K562 (cell line): ENCODE measurements around the gene DEGS1. TPM values are rescaled to one million over a fixed set of nuclear protein-coding genes. Genes with fewer than 3 reads are reported as not detected.

ENCODE experiments used
- ATF1 ChIP-seq, 2 experiments: fragments of 450-650 bp in 1 of 2; IDR thresholded peaks; 2 replicates each; pipeline ENCODE4 v1.6.1; 2016; ENCODE audit warnings: missing compliant biosample characterization in 1 of 2, missing genetic modification characterization in 1 of 2
- CREB1 ChIP-seq, 2 experiments: sonication (generic) in 1 of 2; formaldehyde crosslinking in 1 of 2; IDR thresholded peaks; 2 replicates each; pipeline versions ENCODE4 v1.6.1 to v1.8.0; 2012 to 2022; ENCODE audit warnings: inconsistent platforms in 1 of 2, mild to moderate bottlenecking in 1 of 2, missing genetic modification reagents in 1 of 2, moderate library complexity in 1 of 2
- FOXA1 ChIP-seq: fragments of 450-650 bp; IDR thresholded peaks from 2 replicates; pipeline ENCODE4 v1.6.1; 2016; ENCODE audit warnings: mild to moderate bottlenecking, borderline replicate concordance
- L3MBTL2 ChIP-seq: fragments of 450-650 bp; IDR thresholded peaks from 2 replicates; pipeline ENCODE4 v1.6.1; 2016; ENCODE audit warnings: mild to moderate bottlenecking, moderate library complexity
- POLR3G ChIP-seq: IDR thresholded peaks from 2 replicates; pipeline ENCODE4 v1.6.1; 2011; ENCODE audit not compliant: insufficient read length, insufficient replicate concordance; ENCODE audit errors: extremely low read depth
- SRSF3 ChIP-seq: fragments of 200-400 bp; formaldehyde crosslinking; IDR thresholded peaks from 2 replicates; pipeline ENCODE4 v1.6.1; 2016; ENCODE audit warnings: mild to moderate bottlenecking, low read length, moderate library complexity; ENCODE audit not compliant: insufficient read depth
- ZBTB8A ChIP-seq: fragments of 450-650 bp; IDR thresholded peaks from 2 replicates; pipeline ENCODE4 v1.6.1; 2018; ENCODE audit warnings: mild to moderate bottlenecking, moderate library complexity; ENCODE audit not compliant: partially characterized antibody
- ZNF551 ChIP-seq: fragments of 250-450 bp; sonication (Bioruptor Pico); IDR thresholded peaks from 2 replicates; pipeline ENCODE4 v1.5.0; 2021; ENCODE audit warnings: mild to moderate bottlenecking, moderate library complexity
- ZSCAN29 ChIP-seq: fragments of 450-650 bp; IDR thresholded peaks from 2 replicates; pipeline ENCODE4 v1.6.1; 2017
- polyA plus RNA-seq, 8 experiments: library from polyadenylated mRNA; depleted of rRNA in 4 of 8; stranded (reverse) in 5 of 8; unstranded in 3 of 8; fragments of >200 nt; fragmentation: Nextera tagmentation in 2 of 8; fragmentation: Illumina TruSeq in 1 of 8; extraction: Ambion mirVana in 2 of 8; extraction: Trizol in 1 of 8; gene quantifications; 2 replicates each; pipeline versions ENCODE4 v1.2.1 to v1.2.3, GENCODE V29; 2011 to 2014; ENCODE audit warnings: inconsistent platforms in 1 of 8, missing spikeins in 1 of 8
- total RNA-seq, 7 experiments: library from RNA; depleted of rRNA in 6 of 7; stranded (reverse); fragments of >200 nt in 6 of 7; fragmentation: Illumina TruSeq in 2 of 7; extraction: Trizol in 2 of 7; gene quantifications; 2 replicates each; pipeline versions ENCODE4 v1.2.1 to v1.2.3, GENCODE V29; 2011 to 2021; ENCODE audit warnings: low replicate concordance in 1 of 7
- TF ChIP-seq, protein P1 (sequence below): fragments of 450-650 bp; IDR thresholded peaks from 2 replicates; pipeline ENCODE4 v1.6.1; 2017; ENCODE audit warnings: antibody characterized with exemption
- TF ChIP-seq, protein P2 (sequence below): fragments of 200-600 bp; sonication (generic); IDR thresholded peaks from one replicate; pipeline ENCODE4 v1.6.1; 2012; ENCODE audit warnings: mild to moderate bottlenecking, low read depth, low read length, inconsistent platforms
- TF ChIP-seq, protein P3 (sequence below): fragments of 250-450 bp; sonication (Bioruptor Pico); IDR thresholded peaks from 2 replicates; pipeline ENCODE4 v1.8.0; 2022; ENCODE audit warnings: inconsistent platforms, mild to moderate bottlenecking, moderate library complexity, borderline replicate concordance

DEGS1 gene
- total and polyA plus RNA-seq, 9 of the 15 experiments (the other 6 are each of a cell fraction or from before 2014, with no cell fraction given): 12.3 to 95.0 (median 38.8) TPM

DNA sequence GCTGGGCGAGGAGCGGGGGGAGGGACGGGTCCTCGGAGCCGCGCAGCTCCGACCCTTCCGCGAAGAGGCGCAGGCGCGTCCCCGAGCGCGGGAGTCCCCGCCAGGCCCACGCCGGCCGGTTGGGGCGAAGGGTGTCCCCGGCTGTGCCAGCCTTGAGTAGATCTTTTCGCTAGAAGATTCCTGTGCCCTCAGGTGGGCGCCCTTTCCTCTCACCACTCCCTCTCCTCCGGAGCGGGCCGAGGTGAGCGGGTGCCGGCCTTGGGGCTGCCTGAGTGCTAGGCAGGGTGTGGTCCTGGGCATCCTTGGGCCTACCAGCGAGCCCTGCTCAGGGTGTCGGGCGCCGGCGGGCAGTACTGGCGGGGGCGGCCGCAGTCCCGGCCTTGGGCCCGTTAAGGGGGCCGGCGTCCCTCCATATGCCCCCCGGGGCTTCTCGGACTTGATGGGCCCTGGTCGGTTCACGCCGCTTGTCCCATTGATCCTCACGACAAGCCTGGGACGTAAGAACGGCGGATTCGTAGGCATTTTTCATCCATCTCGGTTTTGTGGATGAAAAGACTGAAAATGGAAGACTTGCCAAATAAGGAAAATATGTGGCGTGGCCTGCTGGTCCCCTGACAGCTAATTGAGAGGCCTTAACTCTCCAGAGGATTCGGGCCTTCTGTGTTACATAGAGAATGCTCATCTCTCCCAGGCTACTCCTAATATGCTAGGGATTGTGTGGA lies 712 bp downstream of the DEGS1 start (continued):
- TF ChIP-seq, protein P1, sequence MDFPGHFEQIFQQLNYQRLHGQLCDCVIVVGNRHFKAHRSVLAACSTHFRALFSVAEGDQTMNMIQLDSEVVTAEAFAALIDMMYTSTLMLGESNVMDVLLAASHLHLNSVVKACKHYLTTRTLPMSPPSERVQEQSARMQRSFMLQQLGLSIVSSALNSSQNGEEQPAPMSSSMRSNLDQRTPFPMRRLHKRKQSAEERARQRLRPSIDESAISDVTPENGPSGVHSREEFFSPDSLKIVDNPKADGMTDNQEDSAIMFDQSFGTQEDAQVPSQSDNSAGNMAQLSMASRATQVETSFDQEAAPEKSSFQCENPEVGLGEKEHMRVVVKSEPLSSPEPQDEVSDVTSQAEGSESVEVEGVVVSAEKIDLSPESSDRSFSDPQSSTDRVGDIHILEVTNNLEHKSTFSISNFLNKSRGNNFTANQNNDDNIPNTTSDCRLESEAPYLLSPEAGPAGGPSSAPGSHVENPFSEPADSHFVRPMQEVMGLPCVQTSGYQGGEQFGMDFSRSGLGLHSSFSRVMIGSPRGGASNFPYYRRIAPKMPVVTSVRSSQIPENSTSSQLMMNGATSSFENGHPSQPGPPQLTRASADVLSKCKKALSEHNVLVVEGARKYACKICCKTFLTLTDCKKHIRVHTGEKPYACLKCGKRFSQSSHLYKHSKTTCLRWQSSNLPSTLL: no peak
- TF ChIP-seq POLR3G: no peak
- no peak for TF ChIP-seq FOXA1
- peak; percentile 38 for TF ChIP-seq L3MBTL2
- TF ChIP-seq ATF1 (CRISPR knock-in tag; IDR thresholded peaks at IDR 0.05): no peak
- 0 out of 2 replicates have a peak, but pooled peaks have one; percentile 5 for TF ChIP-seq ATF1 (tag; IDR thresholded peaks at IDR 0.05)
- TF ChIP-seq CREB1 (IDR thresholded peaks at IDR 0.05): no peak; the same call in 1 of the 2 replicates
- peak; percentile 18; the same call in 1 of the 2 replicates for TF ChIP-seq CREB1 (CRISPR knock-in tag; IDR thresholded peaks at IDR 0.05)
- no peak for TF ChIP-seq ZSCAN29
- TF ChIP-seq ZNF551: no peak
- TF ChIP-seq, protein P2, sequence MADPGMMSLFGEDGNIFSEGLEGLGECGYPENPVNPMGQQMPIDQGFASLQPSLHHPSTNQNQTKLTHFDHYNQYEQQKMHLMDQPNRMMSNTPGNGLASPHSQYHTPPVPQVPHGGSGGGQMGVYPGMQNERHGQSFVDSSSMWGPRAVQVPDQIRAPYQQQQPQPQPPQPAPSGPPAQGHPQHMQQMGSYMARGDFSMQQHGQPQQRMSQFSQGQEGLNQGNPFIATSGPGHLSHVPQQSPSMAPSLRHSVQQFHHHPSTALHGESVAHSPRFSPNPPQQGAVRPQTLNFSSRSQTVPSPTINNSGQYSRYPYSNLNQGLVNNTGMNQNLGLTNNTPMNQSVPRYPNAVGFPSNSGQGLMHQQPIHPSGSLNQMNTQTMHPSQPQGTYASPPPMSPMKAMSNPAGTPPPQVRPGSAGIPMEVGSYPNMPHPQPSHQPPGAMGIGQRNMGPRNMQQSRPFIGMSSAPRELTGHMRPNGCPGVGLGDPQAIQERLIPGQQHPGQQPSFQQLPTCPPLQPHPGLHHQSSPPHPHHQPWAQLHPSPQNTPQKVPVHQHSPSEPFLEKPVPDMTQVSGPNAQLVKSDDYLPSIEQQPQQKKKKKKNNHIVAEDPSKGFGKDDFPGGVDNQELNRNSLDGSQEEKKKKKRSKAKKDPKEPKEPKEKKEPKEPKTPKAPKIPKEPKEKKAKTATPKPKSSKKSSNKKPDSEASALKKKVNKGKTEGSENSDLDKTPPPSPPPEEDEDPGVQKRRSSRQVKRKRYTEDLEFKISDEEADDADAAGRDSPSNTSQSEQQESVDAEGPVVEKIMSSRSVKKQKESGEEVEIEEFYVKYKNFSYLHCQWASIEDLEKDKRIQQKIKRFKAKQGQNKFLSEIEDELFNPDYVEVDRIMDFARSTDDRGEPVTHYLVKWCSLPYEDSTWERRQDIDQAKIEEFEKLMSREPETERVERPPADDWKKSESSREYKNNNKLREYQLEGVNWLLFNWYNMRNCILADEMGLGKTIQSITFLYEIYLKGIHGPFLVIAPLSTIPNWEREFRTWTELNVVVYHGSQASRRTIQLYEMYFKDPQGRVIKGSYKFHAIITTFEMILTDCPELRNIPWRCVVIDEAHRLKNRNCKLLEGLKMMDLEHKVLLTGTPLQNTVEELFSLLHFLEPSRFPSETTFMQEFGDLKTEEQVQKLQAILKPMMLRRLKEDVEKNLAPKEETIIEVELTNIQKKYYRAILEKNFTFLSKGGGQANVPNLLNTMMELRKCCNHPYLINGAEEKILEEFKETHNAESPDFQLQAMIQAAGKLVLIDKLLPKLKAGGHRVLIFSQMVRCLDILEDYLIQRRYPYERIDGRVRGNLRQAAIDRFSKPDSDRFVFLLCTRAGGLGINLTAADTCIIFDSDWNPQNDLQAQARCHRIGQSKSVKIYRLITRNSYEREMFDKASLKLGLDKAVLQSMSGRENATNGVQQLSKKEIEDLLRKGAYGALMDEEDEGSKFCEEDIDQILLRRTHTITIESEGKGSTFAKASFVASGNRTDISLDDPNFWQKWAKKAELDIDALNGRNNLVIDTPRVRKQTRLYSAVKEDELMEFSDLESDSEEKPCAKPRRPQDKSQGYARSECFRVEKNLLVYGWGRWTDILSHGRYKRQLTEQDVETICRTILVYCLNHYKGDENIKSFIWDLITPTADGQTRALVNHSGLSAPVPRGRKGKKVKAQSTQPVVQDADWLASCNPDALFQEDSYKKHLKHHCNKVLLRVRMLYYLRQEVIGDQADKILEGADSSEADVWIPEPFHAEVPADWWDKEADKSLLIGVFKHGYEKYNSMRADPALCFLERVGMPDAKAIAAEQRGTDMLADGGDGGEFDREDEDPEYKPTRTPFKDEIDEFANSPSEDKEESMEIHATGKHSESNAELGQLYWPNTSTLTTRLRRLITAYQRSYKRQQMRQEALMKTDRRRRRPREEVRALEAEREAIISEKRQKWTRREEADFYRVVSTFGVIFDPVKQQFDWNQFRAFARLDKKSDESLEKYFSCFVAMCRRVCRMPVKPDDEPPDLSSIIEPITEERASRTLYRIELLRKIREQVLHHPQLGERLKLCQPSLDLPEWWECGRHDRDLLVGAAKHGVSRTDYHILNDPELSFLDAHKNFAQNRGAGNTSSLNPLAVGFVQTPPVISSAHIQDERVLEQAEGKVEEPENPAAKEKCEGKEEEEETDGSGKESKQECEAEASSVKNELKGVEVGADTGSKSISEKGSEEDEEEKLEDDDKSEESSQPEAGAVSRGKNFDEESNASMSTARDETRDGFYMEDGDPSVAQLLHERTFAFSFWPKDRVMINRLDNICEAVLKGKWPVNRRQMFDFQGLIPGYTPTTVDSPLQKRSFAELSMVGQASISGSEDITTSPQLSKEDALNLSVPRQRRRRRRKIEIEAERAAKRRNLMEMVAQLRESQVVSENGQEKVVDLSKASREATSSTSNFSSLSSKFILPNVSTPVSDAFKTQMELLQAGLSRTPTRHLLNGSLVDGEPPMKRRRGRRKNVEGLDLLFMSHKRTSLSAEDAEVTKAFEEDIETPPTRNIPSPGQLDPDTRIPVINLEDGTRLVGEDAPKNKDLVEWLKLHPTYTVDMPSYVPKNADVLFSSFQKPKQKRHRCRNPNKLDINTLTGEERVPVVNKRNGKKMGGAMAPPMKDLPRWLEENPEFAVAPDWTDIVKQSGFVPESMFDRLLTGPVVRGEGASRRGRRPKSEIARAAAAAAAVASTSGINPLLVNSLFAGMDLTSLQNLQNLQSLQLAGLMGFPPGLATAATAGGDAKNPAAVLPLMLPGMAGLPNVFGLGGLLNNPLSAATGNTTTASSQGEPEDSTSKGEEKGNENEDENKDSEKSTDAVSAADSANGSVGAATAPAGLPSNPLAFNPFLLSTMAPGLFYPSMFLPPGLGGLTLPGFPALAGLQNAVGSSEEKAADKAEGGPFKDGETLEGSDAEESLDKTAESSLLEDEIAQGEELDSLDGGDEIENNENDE: no peak
- TF ChIP-seq ZBTB8A: no peak
- TF ChIP-seq, protein P3, sequence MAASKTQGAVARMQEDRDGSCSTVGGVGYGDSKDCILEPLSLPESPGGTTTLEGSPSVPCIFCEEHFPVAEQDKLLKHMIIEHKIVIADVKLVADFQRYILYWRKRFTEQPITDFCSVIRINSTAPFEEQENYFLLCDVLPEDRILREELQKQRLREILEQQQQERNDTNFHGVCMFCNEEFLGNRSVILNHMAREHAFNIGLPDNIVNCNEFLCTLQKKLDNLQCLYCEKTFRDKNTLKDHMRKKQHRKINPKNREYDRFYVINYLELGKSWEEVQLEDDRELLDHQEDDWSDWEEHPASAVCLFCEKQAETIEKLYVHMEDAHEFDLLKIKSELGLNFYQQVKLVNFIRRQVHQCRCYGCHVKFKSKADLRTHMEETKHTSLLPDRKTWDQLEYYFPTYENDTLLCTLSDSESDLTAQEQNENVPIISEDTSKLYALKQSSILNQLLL: no peak
- 0 out of 2 replicates have a peak, but pooled peaks have one; percentile 22 for TF ChIP-seq SRSF3
